ENCODE measurements around the gene PDE2A.

DNA sequence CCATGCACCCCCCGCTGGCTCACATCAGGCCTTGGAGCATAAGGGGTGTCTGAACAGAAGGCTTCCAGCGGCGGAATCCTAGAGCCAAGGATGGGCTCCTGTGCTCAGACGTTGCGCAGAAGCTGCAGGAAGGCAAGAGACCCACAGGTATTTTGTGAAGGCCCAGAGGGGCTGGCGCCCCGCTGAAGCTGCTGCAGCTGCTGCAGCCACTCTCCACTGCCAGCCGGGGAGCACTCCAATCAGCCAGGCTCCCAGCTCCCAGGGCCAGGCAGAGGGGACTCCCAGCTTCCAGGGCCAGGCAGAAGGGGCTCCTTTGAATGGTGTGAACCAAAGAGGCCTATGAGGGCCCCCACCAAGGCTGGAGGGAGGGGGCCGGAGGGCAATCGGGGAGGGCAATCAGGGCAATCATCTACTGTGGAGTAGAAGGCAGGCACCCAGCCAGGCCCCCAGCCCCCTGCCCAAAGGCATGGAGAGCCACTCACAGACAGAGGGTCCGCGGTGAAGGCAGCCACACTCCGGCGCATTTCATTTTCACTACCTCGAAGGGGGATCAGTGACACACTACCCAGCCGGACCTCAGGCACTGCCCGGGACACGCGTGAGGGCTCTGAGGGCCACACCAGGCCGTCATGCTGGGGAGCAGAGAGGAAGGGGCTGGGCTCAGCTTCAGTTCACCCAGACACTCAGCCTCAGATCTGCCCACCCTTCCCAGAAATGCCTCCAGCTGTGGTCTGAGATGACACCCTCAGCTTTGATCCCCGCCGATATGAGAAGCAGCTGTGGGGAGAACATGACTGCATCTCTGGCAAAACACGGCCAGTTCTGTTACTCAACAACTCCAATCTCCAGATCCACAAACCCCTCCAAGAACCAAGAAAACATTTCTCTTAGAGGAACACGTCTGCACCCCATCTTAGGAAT, 11.6 kb upstream of the PDE2A start:
- TF ChIP-seq, protein P1, sequence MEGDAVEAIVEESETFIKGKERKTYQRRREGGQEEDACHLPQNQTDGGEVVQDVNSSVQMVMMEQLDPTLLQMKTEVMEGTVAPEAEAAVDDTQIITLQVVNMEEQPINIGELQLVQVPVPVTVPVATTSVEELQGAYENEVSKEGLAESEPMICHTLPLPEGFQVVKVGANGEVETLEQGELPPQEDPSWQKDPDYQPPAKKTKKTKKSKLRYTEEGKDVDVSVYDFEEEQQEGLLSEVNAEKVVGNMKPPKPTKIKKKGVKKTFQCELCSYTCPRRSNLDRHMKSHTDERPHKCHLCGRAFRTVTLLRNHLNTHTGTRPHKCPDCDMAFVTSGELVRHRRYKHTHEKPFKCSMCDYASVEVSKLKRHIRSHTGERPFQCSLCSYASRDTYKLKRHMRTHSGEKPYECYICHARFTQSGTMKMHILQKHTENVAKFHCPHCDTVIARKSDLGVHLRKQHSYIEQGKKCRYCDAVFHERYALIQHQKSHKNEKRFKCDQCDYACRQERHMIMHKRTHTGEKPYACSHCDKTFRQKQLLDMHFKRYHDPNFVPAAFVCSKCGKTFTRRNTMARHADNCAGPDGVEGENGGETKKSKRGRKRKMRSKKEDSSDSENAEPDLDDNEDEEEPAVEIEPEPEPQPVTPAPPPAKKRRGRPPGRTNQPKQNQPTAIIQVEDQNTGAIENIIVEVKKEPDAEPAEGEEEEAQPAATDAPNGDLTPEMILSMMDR (IDR thresholded peaks at IDR 0.05) = no peak
- TF ChIP-seq POLR2A (IDR thresholded peaks at IDR 0.05; ENCODE audit: low read depth) (no peak), EP300 (IDR thresholded peaks at IDR 0.05) (no peak), POLR2AphosphoS5 (IDR thresholded peaks at IDR 0.05) (peak; percentile 15 to 50)

All from esophagus muscularis mucosa (tissue), 4 donors.